Skin epidermis (tissue), 12 donors: ENCODE measurements around the gene GMDS.

Source experiments
- H3K27ac ChIP-seq, 21 experiments: fragments of 200-600 bp; sonication (generic) in 11 of 21; one replicate each; pipeline ENCODE4 v1.5.0; 2020; ENCODE audit warnings: mild to moderate bottlenecking in 3 of 21, inconsistent platforms in 2 of 21, moderate library complexity in 2 of 21
- H3K4me3 ChIP-seq, 7 experiments: fragments of 200-600 bp; sonication (generic) in 2 of 7; one replicate each; pipeline ENCODE4 v1.5.0; 2020; ENCODE audit warnings: inconsistent platforms in 2 of 7, mild to moderate bottlenecking in 2 of 7, moderate library complexity in 1 of 7

GMDS gene

GRCh38 chr6:1592852-1593251 lies 652.6 kb downstream of the GMDS start:
- H3K27ac ChIP-seq: no peak overlapping the region
- no peak overlapping the region for H3K4me3 ChIP-seq

GRCh38 chr6:1591926-1592325 lies 653.5 kb downstream of the GMDS start:
- H3K4me3 ChIP-seq: no peak overlapping the region
- no peak overlapping the region for H3K27ac ChIP-seq

GRCh38 chr6:1591243-1591642 lies 654.2 kb downstream of the GMDS start:
- H3K4me3 ChIP-seq: no peak overlapping the region
- H3K27ac ChIP-seq: no peak overlapping the region

GRCh38 chr6:1590580-1590979 lies 654.8 kb downstream of the GMDS start:
- Histone ChIP-seq H3K27ac (no peak overlapping the region), H3K4me3 (no peak overlapping the region)

GRCh38 chr6:1589208-1589607 lies 656.2 kb downstream of the GMDS start:
- Histone ChIP-seq H3K27ac (peak overlapping the region in 1 of 21 experiments; percentile 21), H3K4me3 (no peak overlapping the region)

- Histone ChIP-seq H3K4me3 (no peak overlapping the region), H3K27ac (peak overlapping the region in 1 of 21 experiments; percentile 27)
Measured at GRCh38 chr6:1587977-1588376, 657.4 kb downstream of the GMDS start.

GRCh38 chr6:1587546-1587945 lies 657.9 kb downstream of the GMDS start:
- Histone ChIP-seq H3K27ac (no peak overlapping the region), H3K4me3 (no peak overlapping the region)

GRCh38 chr6:1586861-1587450 lies 658.4 kb downstream of the GMDS start:
- Histone ChIP-seq H3K4me3 (no peak overlapping the region), H3K27ac (no peak overlapping the region)

- H3K27ac ChIP-seq: no peak overlapping the region
Measured at GRCh38 chr6:1586256-1586655, 659.1 kb downstream of the GMDS start.

GRCh38 chr6:1585669-1586049 lies 659.7 kb downstream of the GMDS start:
- Histone ChIP-seq H3K4me3 (no peak overlapping the region), H3K27ac (no peak overlapping the region)

More at GRCh38 chr6:1586256-1586655, 659.1 kb downstream of the GMDS start:
- no peak overlapping the region for H3K4me3 ChIP-seq

GRCh38 chr6:1584996-1585668 lies 660.3 kb downstream of the GMDS start:
- no peak overlapping the region for H3K4me3 ChIP-seq
- no peak overlapping the region for H3K27ac ChIP-seq

- no peak overlapping the region for H3K4me3 ChIP-seq
- H3K27ac ChIP-seq: no peak overlapping the region
Measured at GRCh38 chr6:1584146-1584545, 661.3 kb downstream of the GMDS start.

GRCh38 chr6:1581120-1581991 lies 664.0 kb downstream of the GMDS start:
- no peak overlapping the region for H3K27ac ChIP-seq
- no peak overlapping the region for H3K4me3 ChIP-seq

- Histone ChIP-seq H3K27ac (no peak overlapping the region), H3K4me3 (no peak overlapping the region)
Measured at GRCh38 chr6:1580585-1580984, 664.8 kb downstream of the GMDS start.

- H3K27ac ChIP-seq: peak overlapping the region in 1 of 21 experiments; percentile 16
- H3K4me3 ChIP-seq: no peak overlapping the region
Measured at GRCh38 chr6:1580109-1580508, 665.3 kb downstream of the GMDS start.

- no peak overlapping the region for H3K4me3 ChIP-seq
- no peak overlapping the region for H3K27ac ChIP-seq
Measured at GRCh38 chr6:1579096-1579495, 666.3 kb downstream of the GMDS start.

- H3K27ac ChIP-seq: no peak overlapping the region
- no peak overlapping the region for H3K4me3 ChIP-seq
Measured at GRCh38 chr6:1577896-1578745, 667.3 kb downstream of the GMDS start.

- H3K4me3 ChIP-seq: no peak overlapping the region
- peak overlapping the region in 1 of 21 experiments; percentile 37 for H3K27ac ChIP-seq
Measured at GRCh38 chr6:1577146-1577680, 668.2 kb downstream of the GMDS start.

GRCh38 chr6:1576711-1577110 lies 668.7 kb downstream of the GMDS start:
- Histone ChIP-seq H3K4me3 (no peak overlapping the region), H3K27ac (peak overlapping the region in 2 of 21 experiments; percentile 37 to 81)

- Histone ChIP-seq H3K27ac (peak overlapping the region in 8 of 21 experiments; percentile 38 to 82 (median 74)), H3K4me3 (no peak overlapping the region)
Measured at GRCh38 chr6:1576166-1576565, 669.2 kb downstream of the GMDS start.
